AG04450 (cell line): ENCODE results near the gene WDR45. TPM values are rescaled to one million over a fixed set of nuclear protein-coding genes. Genes with fewer than 3 reads are reported as not detected.

Experiments used
- CTCF ChIA-PET: fragments of 300-600, 350-600 bp; formaldehyde crosslinking; extraction: SDS; loops from one replicate; lab custom pipeline; 2022; ENCODE audit warnings: antibody characterized with exemption, inconsistent platforms; lab: Charles Lee
- POLR2A ChIA-PET: fragments of 350-600 bp; formaldehyde crosslinking; extraction: SDS; loops from one replicate; lab custom pipeline; 2021; ENCODE audit warnings: antibody characterized with exemption, inconsistent platforms; lab: Yijun Ruan, JAX
- DNase-seq: peaks from one replicate; pipeline ENCODE4 v3.0.0-alpha.2; 2011; ENCODE audit warnings: low read depth, low spot score
- H3K27ac ChIP-seq: one replicate; pipeline ENCODE4 v1.5.1; 2012; ENCODE audit warnings: low read depth, low read length, control low read depth
- H3K27me3 ChIP-seq: one replicate; pipeline ENCODE4 v1.6.0; 2012; ENCODE audit warnings: low read length; ENCODE audit not compliant: control insufficient read depth, insufficient read depth
- H3K4me3 ChIP-seq: 2 replicates; pipeline ENCODE4 v1.5.1; 2011; ENCODE audit warnings: mild to moderate bottlenecking, low read depth, low read length, control low read depth
- H3K9me3 ChIP-seq: 2 replicates; pipeline ENCODE4 v1.5.1; 2012; ENCODE audit warnings: low read length; ENCODE audit not compliant: control insufficient read depth, insufficient read depth
- CTCF ChIP-seq: IDR thresholded peaks from 2 replicates; pipeline ENCODE4 v1.5.1; 2011; ENCODE audit warnings: low read depth, low read length, control low read depth, inconsistent platforms
- polyA plus RNA-seq: library from polyadenylated mRNA; depleted of rRNA; stranded (reverse); fragments of >200 nt; gene quantifications from 2 replicates; pipeline ENCODE4 v1.2.3, GENCODE V29; 2011

WDR45 gene
- polyA plus RNA-seq, 1 experiment = 78.4 TPM

- ChIA-PET CTCF (no interaction called here), POLR2A (no interaction called here)
- no peak for DNase-seq
Observed at GRCh38 chrX:49054073-49054762, 25.5 kb downstream of the WDR45 start.

GRCh38 chrX:49053223-49054072, 26.2 kb downstream of the WDR45 start:
- TF ChIP-seq CTCF = no peak
- Histone ChIP-seq H3K27me3 (no peaks in the 10 kb centered on the region), H3K4me3 (peak overlapping the region; percentile 59), H3K27ac (no peak overlapping the region), H3K9me3 (no peaks in the 10 kb centered on the region)
- POLR2A ChIA-PET = interaction anchor here (0.7 kb wide), 1 partner anchor 10 kb away, joined by 3 read pairs; no protein-coding TSS in a partner anchor
- no peak for DNase-seq
- CTCF ChIA-PET = interaction anchor here (1.0 kb wide), 1 partner anchor 9 kb away, joined by 4 read pairs; no protein-coding TSS in a partner anchor

More at GRCh38 chrX:49054073-49054762, 25.5 kb downstream of the WDR45 start:
- no peak for TF ChIP-seq CTCF
- H3K9me3 ChIP-seq = no peaks in the 10 kb centered on the region
- peak overlapping the region; percentile 59 for H3K4me3 ChIP-seq
- H3K27me3 ChIP-seq = no peaks in the 10 kb centered on the region
- H3K27ac ChIP-seq = no peak overlapping the region

- CTCF ChIA-PET = interaction anchor here (0.9 to 1.4 kb wide), 4 partner anchors 9 to 98 kb away, joined by 3 to 6 read pairs (median 4); no protein-coding TSS in a partner anchor
Observed at GRCh38 chrX:49043987-49044281, 35.8 kb downstream of the WDR45 start.

GRCh38 chrX:49043220-49043986, 36.3 kb downstream of the WDR45 start, which contains the start of gene TFE3:
Gene TFE3, minus strand, starts transcription at chrX:49043357. Its CDS starts 131 bp downstream, at chrX:49043226.
- Histone ChIP-seq H3K9me3 (no peaks in the 10 kb centered on the region), H3K4me3 (peak within 1 kb of the TSS; percentile 79), H3K27ac (peak within 1 kb of the TSS; percentile 89), H3K27me3 (no peaks in the 10 kb centered on the region)
- DNase-seq = peak; percentile 97
- TF ChIP-seq CTCF = peak; percentile 56
- POLR2A ChIA-PET = interaction anchor here (0.5 to 2.5 kb wide), 12 partner anchors 9 to 1393 kb away, joined by 3 to 20 read pairs (median 4); partner anchors contain the start of genes ELK1, GRIPAP1, KCND1 and PQBP1
- CTCF ChIA-PET = interaction anchor here (0.6 to 1.4 kb wide), 6 partner anchors 10 to 1972 kb away, joined by 3 to 6 read pairs (median 4); partner anchors contain the start of gene KCND1

More at GRCh38 chrX:49043987-49044281, 35.8 kb downstream of the WDR45 start:
- DNase-seq = no peak
- no peak for TF ChIP-seq CTCF
- H3K9me3 ChIP-seq = no peaks in the 10 kb centered on the region
- H3K4me3 ChIP-seq = peak overlapping the region; percentile 40
- no peaks in the 10 kb centered on the region for H3K27me3 ChIP-seq
- H3K27ac ChIP-seq = peak overlapping the region; percentile 52
- POLR2A ChIA-PET = interaction anchor here (0.5 to 1.6 kb wide), 3 partner anchors 9 to 64 kb away, joined by 3 to 4 read pairs (median 3); partner anchors contain the start of gene PRAF2
